Astrocyte of the spinal cord (primary cell): ENCODE measurements around the gene TXN.

Source experiments
- DNase-seq: peaks from one replicate; pipeline ENCODE4 v3.0.0; 2011; ENCODE audit warnings: low read depth, low spot score
- H3K4me3 ChIP-seq: 2 replicates; pipeline ENCODE4 v1.5.1; 2011; ENCODE audit warnings: low read depth, mild to moderate bottlenecking, low read length, moderate library complexity
- CTCF ChIP-seq: IDR thresholded peaks from 2 replicates; pipeline ENCODE4 v1.5.1; 2012; ENCODE audit warnings: low read depth, mild to moderate bottlenecking, low read length, inconsistent platforms
- in situ Hi-C: cut with HindIII; loops from 2 replicates; pipeline ENCODE4 v1.10.0; 2017; ENCODE audit warnings: low sequenced_read_pairs

Gene TXN

DNA sequence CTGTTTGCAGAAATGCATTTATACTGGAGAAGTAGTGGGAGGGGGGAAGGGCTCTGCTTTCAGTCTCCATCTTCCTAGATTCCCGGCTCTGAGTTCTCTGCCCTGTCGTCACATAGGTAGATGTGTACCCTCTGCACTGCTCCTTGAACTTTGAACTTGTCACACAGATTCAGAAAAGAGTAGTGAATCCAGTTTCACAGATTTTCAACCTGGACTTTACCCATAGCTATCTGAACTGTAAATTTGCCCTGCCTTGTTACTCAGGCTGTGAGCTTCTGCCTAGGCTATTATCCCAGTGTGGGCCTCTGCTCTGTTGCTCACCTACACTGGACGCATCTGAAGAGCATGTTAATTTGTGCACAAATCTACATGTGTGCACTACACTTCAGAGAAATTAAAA lies 35.5 kb downstream of the TXN start:
- in situ Hi-C loops: no loop called here
- no peak for TF ChIP-seq CTCF
- H3K4me3 ChIP-seq: no peak overlapping the region
- no peak for DNase-seq

GRCh38 chr9:110217656-110218099 lies 38.6 kb downstream of the TXN start:
- peak; percentile 68 for TF ChIP-seq CTCF
- no peak overlapping the region for H3K4me3 ChIP-seq
- DNase-seq: peak; percentile 59
- in situ Hi-C loops: no loop called here

GRCh38 chr9:110214586-110215355 lies 41.5 kb downstream of the TXN start:
- in situ Hi-C loops: no loop called here
- DNase-seq: no peak
- H3K4me3 ChIP-seq: no peak overlapping the region
- TF ChIP-seq CTCF: no peak

DNA sequence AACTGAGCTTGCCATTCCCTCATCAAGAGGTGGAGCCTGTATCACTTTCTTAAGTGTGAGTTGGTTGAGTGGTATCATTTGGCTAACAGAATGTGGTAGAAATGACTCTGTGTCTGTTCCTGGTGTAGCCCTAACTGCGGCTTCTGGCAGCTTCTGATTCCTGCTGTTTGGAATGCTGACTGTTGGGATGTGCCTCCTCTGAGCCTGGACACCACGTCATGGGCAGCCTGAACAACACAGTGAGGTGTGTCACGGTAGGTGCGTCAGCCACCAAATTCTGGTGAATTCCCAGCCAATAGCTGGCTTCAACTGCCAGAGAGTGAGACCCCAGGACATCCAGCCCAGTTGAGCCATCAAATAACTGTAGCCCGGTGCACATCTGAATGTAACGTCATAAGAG lies 42.2 kb downstream of the TXN start:
- no peak for DNase-seq
- in situ Hi-C loops: no loop called here
- TF ChIP-seq CTCF: no peak
- no peak overlapping the region for H3K4me3 ChIP-seq

DNA sequence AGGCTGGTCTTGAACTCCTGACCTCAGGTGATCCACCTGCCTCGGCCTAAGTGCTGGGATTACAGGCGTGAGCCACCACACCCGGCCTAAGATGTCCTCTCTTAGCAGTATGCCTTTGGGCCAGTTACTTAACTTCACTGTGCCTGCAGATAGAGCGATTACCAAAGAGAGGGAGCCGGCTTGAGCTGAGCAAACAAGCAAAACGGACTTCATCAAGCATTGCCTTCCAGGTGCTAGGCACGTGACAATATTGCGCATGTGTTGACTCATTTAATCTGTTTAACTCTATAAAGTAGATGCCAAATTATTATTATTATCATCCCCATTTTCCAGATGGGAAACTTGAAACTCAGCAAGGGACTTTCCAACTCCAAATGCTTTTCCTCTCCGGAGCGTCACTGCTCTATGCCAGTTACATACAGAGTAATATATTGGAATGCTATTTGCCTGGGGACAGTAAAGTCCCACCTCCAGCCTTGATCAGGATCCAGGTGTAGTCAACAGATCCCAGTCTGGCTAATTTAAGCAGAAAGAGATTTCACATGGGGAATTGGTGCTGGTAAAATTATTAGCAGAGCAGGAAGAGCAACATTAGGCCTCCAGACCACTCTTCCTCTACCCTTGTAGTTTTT lies 42.8 kb downstream of the TXN start:
- TF ChIP-seq CTCF: no peak
- DNase-seq: no peak
- in situ Hi-C loops: no loop called here
- no peak overlapping the region for H3K4me3 ChIP-seq

GRCh38 chr9:110208031-110208430 lies 48.3 kb downstream of the TXN start, which contains the start of gene C9orf152:
Gene C9orf152, minus strand, starts transcription at chr9:110208159. Its CDS starts 580 bp downstream, at chr9:110207579.
- no peak within 1 kb of the TSS for H3K4me3 ChIP-seq
- no peak for TF ChIP-seq CTCF
- no peak for DNase-seq
- in situ Hi-C loops: no loop called here
